ENCODE results near the gene SH3BP5L.

The SH3BP5L gene

GRCh38 chr1:248825909-248826760 lies at the start of gene SH3BP5L:
Gene SH3BP5L (minus strand): TSS chr1:248825915. CDS start chr1:248824935, 980 bp downstream.
- DNase-seq (ENCODE audit: low read depth), result peak; percentile 86

GRCh38 chr1:248873993-248874533 lies 48.3 kb upstream of the SH3BP5L start:
- DNase-seq (ENCODE audit: low read depth), result peak; percentile 77

DNA sequence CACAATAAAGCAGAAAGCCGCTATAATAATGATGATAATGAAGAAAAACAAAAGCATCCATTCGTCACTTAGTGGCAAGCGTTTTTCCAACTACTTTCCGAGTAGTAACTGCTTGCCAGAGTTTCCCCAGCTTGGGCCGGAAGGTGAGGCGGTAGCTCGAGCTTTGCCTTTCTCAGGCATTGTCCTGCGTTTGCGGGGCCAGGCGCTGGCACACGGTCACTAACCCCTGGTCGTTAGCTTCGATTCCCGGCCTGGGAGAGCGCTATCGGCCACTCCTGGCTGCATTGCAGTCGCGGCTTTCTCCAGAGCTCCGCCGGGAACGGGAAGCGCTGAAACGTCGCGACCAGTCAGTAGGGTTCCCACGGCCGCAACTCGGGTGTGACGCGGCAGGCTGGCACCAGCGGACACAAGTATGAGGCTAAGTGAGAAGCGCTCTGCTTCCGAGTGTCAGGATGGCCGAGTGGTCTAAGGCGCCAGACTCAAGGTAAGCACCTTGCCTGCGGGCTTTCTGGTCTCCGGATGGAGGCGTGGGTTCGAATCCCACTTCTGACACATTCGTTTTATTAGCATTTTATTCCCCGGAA lies 47.8 kb upstream of the SH3BP5L start:
- peak; percentile 95 for DNase-seq (ENCODE audit: low read depth)

- DNase-seq (ENCODE audit: low read depth), result peak; percentile 59
Observed at GRCh38 chr1:248872752-248873408, 47.2 kb upstream of the SH3BP5L start.

DNA sequence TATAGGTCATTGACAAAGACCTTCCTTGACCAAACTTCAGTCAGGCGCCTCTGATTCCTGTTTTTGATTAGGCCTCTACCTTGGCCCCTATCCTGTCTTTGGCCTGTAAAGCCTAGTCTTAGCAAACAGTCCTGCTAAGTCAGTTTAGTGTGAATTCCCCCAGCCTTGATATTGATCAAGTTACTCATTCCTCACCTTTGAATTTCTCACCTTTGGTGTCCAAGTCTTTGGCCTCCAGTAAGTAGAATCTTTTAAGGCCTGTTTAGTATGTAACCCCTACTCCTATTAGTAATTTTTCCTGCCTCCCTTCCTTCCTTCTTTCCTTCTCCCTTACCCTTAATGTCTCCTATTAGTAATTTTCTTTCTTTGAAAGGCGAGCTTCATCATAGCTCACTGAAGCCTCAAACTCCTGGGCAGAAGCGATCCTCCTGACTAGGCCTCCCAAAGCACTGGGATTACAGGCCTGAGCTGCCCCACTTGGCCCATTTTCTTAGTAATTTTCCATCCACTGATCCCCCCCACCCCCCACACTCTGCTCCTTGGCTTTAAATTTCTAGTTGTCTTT lies 46.2 kb upstream of the SH3BP5L start:
- DNase-seq (ENCODE audit: low read depth), result no peak

DNA sequence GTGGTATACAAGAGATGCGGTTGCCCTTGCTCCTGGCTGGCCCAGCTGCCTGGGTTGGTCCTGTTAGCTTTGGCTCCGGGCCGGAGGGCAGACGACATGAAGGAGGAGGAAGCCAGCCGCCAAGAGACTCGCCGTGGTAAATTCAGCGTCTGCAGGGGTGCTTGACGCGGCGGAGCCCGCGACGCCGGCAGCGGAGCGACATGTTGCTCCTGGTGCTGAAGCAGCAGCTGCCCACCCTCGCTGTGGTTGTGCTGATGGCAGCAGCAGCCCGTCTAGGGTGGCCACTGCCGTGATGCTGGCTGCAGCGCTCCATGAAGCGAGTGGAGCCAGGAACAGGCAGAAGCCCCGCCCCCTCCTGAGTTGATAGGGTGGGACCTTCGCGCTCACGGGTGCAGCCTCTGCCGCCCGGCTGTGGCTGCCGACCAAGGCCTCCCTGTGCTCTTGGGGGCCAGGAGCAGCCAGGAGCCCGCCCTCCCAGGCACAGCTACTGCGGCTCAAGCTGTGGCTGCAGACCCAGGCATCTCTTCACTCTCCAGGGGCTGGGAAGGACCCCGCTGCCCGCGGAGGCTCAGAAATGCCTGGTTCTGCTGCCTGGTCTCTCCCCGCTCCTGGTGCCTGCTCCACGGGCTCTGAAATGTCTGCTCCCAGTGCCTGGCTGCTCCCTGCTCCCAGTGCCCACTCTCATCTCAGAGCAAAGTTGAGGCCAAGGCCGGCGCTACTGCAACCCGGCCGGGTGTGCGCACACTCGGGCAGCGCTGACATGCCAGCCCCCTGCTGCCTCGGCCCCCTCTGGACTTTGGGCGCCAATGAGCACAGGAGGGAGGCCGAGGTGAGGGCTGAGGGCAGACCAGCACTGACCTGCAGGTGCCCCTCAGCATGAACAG lies 37.5 kb upstream of the SH3BP5L start:
- DNase-seq (ENCODE audit: low read depth), result peak; percentile 74

DNA sequence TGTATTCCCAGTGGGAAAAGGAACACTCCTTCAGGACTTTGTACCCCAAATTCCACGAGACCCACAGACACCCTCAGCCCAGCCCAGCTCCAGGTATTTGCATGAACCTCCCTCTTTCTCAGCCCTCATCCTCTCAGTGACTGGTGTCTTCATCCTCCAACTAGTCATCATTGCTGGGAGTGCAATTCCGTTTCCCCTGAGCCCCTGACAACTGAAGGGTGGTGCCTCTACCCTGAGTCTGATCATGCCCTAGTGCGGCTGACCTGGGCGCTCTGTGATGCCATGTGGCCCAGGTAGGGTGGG lies 36.9 kb upstream of the SH3BP5L start:
- DNase-seq (ENCODE audit: low read depth), result no peak

DNA sequence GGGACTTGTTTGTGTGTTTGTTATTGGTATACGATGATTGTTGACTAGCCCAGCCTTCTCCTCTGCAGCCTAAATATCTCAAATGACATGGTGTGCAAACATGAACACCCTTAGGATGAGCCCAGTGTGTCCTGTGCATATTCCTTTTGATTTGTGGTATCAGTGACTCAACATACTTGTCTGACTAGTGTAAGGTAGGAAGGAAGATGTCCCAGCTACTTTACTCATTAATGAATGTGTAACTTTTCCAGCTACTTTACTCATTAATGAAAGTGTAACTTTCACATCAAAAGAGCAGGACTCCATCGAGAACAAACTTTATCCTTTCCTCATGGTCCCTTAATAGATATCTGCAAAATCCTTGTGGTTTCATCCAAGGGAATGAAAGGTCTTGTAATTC lies 35.9 kb upstream of the SH3BP5L start:
- DNase-seq (ENCODE audit: low read depth), result no peak

GRCh38 chr1:248860007-248860406 lies 34.3 kb upstream of the SH3BP5L start:
- DNase-seq (ENCODE audit: low read depth), result no peak

GRCh38 chr1:248858891-248859889 lies 33.5 kb upstream of the SH3BP5L start, which contains the start of gene ZNF692:
Gene ZNF692 (minus strand): TSS chr1:248859085. CDS start chr1:248858309, 776 bp downstream.
- DNase-seq (ENCODE audit: low read depth), result peak; percentile 96

DNA sequence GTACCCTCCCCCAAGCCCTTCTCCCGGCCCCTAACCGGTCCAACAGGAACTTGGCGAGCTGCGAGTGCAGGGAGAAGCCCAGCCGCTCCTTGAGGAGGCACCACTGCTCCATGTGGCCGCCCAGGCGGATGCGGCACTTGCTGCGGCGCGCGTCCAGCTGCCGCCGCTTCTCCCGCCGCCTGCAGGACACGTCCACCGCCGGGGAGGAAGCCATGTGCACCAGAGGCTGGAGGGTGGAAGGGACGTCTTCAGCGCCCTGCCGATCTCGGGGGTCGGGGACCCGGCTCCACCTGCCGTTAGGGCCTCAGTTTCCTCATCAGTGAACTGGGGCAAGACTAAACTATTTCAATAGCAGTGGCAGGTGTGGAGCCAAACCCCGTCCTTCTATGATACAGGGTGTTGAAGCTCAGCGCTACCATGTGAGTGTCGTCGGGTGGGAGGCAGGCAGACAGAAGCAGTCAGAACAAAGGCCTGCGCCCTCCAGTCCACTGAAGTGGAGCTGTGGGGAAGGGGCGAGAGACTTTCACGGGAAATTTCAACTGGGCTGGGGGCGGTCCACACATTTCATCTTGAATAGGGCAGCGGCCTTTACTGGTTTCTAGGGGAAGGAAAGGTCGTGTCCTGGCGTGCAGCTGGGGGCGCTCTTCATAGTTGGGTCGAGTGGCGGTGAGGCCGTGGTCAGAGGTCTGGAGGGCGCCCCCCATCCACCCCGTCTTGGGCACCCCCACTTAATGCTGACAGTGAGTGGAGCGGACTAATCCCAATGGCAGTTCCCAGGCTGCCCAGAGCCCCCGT lies 32.6 kb upstream of the SH3BP5L start:
- DNase-seq (ENCODE audit: low read depth), result peak; percentile 37

DNA sequence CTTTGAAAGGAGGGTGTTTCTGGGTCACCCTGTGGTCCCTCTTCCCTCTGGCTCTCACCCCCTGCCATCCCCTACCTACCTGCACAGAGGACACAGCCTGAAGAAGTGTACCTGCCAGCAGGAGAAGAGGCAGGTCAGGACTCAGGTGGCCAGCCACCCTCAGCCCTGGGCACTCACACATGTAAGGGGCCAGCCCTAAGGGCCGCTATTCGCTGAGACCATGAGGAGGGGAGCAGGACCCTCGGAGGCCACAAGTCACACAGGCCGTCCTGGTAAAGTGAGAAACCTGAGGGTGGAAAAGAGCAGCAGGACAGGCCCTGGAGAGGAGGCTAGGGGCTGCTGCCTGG lies 32.0 kb upstream of the SH3BP5L start:
- DNase-seq (ENCODE audit: low read depth), result no peak

- DNase-seq (ENCODE audit: low read depth), result no peak
Observed at GRCh38 chr1:248857201-248857600, 31.5 kb upstream of the SH3BP5L start.

DNA sequence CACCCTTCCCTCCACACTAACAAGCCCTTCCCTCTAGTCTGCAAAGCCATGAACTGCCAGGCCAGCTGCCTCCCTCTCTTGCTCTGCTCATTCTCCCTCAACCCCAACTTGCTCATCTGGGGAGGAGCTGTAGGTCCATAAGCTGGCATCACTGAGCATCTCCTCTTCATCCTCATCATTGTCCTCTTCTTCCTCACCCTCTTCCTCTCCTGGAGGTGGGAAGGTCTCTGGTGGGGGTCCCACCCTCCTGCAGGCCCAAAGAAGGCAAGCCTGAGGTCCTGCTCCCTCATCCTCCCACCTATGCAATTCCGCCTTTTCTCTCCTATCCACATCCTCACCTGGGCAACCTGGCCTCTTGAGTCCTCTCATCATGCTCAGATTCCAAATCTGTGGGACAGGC lies 30.5 kb upstream of the SH3BP5L start:
- DNase-seq (ENCODE audit: low read depth), result no peak

GRCh38 chr1:248855580-248855979 lies 29.9 kb upstream of the SH3BP5L start:
- DNase-seq (ENCODE audit: low read depth), result no peak

- no peak for DNase-seq (ENCODE audit: low read depth)
Observed at GRCh38 chr1:248853663-248854375, 28.1 kb upstream of the SH3BP5L start.

GRCh38 chr1:248852481-248853405 lies 27.0 kb upstream of the SH3BP5L start:
- no peak for DNase-seq (ENCODE audit: low read depth)

DNA sequence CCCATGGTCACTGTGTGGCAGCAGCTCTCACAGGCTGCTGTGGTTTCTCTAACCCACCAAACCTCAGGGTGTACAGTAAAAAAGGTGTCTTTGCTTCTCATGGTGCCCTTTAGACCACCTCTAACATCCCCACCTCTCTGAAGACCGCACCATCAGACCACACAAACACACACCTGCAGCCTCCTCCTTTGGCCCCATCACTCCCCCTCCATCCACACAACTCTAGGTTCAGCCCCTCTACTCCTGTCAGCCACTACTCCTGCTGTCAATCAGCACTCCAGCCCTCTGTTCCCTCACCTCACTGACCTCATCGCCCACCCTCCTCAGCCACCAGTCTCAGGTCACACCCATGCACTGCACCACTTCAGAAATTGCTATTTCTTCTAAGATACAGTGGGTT lies 25.7 kb upstream of the SH3BP5L start:
- no peak for DNase-seq (ENCODE audit: low read depth)
